GM12872 (cell line): ENCODE data around the gene CCDC85C.

ENCODE experiments used
- CTCF ChIP-seq: IDR thresholded peaks from 3 replicates; pipeline ENCODE4 v1.5.1; 2011; ENCODE audit warnings: low read depth, mild to moderate bottlenecking, low read length, moderate library complexity; ENCODE audit not compliant: insufficient read depth

Gene CCDC85C

GRCh38 chr14:99460793-99461192 is 143.2 kb downstream of the CCDC85C start:
- TF ChIP-seq CTCF = no peak

DNA sequence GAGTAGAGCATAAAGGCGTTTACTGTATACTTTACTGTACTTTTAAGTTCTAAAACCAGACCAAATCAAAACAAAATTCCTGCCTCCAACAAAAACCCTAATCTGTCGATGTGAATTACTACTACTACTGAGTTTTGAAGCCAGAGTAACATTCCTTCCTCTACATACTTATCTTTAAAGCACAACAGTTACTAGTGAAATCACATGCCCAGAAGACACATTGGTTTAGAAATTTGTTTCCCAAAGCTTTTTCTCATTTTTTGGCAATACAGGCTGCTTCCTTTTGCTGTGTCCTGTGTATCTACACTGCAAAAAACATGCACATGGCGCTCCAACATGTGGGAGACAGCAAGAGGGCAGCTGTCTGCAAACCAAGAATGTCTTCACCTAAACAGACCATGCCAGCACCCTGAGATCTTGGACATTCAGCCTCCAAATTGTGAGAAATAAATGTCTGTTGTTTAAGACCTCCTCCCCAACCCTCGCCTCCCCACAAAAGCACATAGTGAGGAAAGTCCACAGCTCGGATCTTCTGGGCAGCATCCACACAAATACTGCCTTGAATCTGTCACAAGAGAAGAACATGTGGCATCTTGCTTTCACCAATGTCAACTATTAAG is 144.4 kb downstream of the CCDC85C start:
- TF ChIP-seq CTCF = no peak

GRCh38 chr14:99454246-99454645 is 149.8 kb downstream of the CCDC85C start:
- no peak for TF ChIP-seq CTCF

DNA sequence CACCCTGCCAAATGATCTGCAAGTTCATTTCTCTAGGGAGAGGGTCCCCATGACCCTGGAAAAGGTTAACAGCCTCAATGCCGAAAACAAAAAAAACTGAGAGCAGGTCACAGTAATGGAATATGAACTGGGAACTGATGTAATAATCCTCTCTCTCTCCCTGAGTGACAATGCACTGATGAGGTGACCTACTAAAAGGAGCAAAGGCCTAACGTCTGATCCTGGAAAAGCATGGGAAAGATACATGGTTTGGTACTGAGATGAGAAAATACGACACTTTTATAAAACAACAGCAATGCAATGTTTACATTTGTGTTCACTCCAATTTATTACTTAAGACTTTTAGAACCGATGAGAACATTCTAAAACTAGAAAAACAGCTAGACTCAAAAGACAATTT is 151.0 kb downstream of the CCDC85C start:
- TF ChIP-seq CTCF = no peak

DNA sequence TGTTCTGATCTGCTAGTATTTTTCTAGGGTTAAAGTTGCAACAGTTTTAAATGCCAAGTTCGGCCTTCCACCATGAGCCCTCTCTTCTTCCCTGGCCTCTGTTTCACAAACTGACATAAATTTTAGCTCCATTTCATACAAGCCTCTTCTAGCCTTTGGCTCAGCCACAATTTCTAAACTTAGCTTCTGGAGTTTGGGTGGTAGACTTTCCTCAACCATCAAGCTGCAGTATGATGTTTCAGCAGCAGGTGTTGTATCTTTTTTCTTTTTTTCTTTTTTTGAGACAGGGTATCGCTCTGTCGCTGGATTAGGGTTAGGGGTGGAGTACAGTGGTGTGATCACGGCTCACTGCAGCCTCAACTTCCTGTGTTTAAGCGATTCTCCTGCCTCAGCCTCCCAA is 152.8 kb downstream of the CCDC85C start:
- TF ChIP-seq CTCF = no peak

DNA sequence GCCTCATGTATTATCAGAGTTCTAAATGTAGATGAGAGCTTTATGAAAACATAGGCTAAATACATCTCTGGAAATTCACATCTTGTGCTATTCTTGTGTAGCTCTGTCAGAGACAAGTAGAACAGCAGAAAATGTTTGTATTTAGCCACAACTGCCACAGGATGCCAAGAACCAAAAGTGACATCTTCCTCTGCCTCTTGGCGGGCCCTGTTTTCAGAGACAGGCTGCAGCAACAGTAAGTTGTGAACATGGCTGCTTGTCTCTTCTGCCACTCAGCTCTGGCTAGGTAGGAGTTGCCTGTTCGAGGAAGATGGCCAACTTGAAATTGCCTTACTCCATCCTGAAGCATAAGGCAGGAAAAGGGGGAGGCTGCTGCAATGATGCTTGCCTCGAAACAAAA is 153.7 kb downstream of the CCDC85C start:
- no peak for TF ChIP-seq CTCF
